Endothelial cell of umbilical vein (primary cell): ENCODE results near the gene SCNN1B. TPM values are rescaled to one million over a fixed set of nuclear protein-coding genes. Genes with fewer than 3 reads are reported as not detected.
"Not testable (repeated sequence)": the region's sequence is repeated elsewhere in the genome, so short reads cannot be mapped to it uniquely, and the experiment has no call there.

Source experiments
- BruUV-seq: library from RNA; stranded (reverse); fragments of 400-500 nt; replicated peaks from 2 replicates; lab custom pipeline; 2021; lab: Mats Ljungman, UMichigan
- CTCF ChIA-PET: fragments of 300-600, 350-600 bp; sonication (Branson Sonifier 250); formaldehyde crosslinking; loops from one replicate; lab custom pipeline; 2021; ENCODE audit warnings: antibody characterized with exemption, inconsistent platforms; lab: Charles Lee
- POLR2A ChIA-PET: fragments of 300-600, 350-600 bp; sonication (Branson Sonifier 250); formaldehyde crosslinking; loops from one replicate; lab custom pipeline; 2021; ENCODE audit warnings: antibody characterized with exemption, inconsistent platforms; lab: Charles Lee
- DNase-seq: peaks from one replicate; pipeline ENCODE4 v3.0.0-alpha.2; 2011; ENCODE audit warnings: low read depth, low spot score
- FAIRE-seq: peaks from 2 replicates; lab custom pipeline; 2011; peaks lifted over from hg19 to GRCh38; lab: Jason Lieb, UNC
- H2AFZ ChIP-seq: 2 replicates; pipeline ENCODE4 v1.6.0; 2012; ENCODE audit warnings: low read depth, low read length, control low read depth, inconsistent platforms
- H3K27ac ChIP-seq: 2 replicates; pipeline ENCODE4 v1.5.1; 2011; ENCODE audit warnings: low read depth, mild to moderate bottlenecking, control low read depth, low read length, moderate library complexity; ENCODE audit not compliant: insufficient read depth
- H3K27me3 ChIP-seq, 2 experiments: 2 replicates each; pipeline versions ENCODE4 v1.6.0 to v1.6.1; 2011; ENCODE audit warnings: low read length in 2 of 2, mixed read lengths in 1 of 2; ENCODE audit not compliant: control insufficient read depth in 2 of 2, insufficient read depth in 2 of 2
- H3K36me3 ChIP-seq, 2 experiments: 2 replicates in 1 of 2; 3 replicates in 1 of 2; pipeline ENCODE4 v1.5.1; 2011; ENCODE audit warnings: low read length in 2 of 2, mild to moderate bottlenecking in 1 of 2, moderate library complexity in 1 of 2; ENCODE audit not compliant: control insufficient read depth in 2 of 2, insufficient read depth in 2 of 2; ENCODE audit errors: extremely low read depth in 1 of 2
- H3K4me1 ChIP-seq: 3 replicates; pipeline ENCODE4 v1.5.1; 2011; ENCODE audit warnings: mild to moderate bottlenecking, low read length; ENCODE audit not compliant: control insufficient read depth, insufficient read depth; ENCODE audit errors: extremely low read depth
- H3K4me2 ChIP-seq: 2 replicates; pipeline ENCODE4 v1.6.1; 2011; ENCODE audit warnings: low read length, control low read depth, mixed read lengths; ENCODE audit not compliant: insufficient read depth
- H3K4me3 ChIP-seq, 3 experiments: fragments of 200-600 bp in 1 of 3; sonication (generic), shearing (Covaris generic) in 1 of 3; replicated peaks in 1 of 3; 2 replicates each; pipeline ENCODE4 v1.5.1; 2011 to 2016; ENCODE audit warnings: control low read depth in 3 of 3, low read length in 3 of 3, mild to moderate bottlenecking in 2 of 3, inconsistent platforms in 1 of 3, low read depth in 1 of 3, moderate library complexity in 1 of 3; ENCODE audit not compliant: insufficient read depth in 1 of 3
- H3K79me2 ChIP-seq: 2 replicates; pipeline ENCODE4 v1.6.0; 2012; ENCODE audit warnings: low read length, inconsistent platforms; ENCODE audit not compliant: control insufficient read depth, insufficient read depth
- H3K9ac ChIP-seq: replicated peaks from 2 replicates; pipeline ENCODE3; 2011; ENCODE audit warnings: low read length, control low read depth; ENCODE audit not compliant: insufficient read depth; ENCODE audit errors: extremely low read depth
- H3K9me1 ChIP-seq: replicated peaks from 3 replicates; pipeline ENCODE4 v1.6.0; 2011; ENCODE audit warnings: mild to moderate bottlenecking, low read length; ENCODE audit not compliant: control insufficient read depth, insufficient read depth; ENCODE audit errors: extremely low read depth
- H3K9me3 ChIP-seq: replicated peaks from 2 replicates; pipeline ENCODE4 v1.5.1; 2012; ENCODE audit warnings: low read length, inconsistent platforms; ENCODE audit not compliant: control insufficient read depth, insufficient read depth
- H4K20me1 ChIP-seq: replicated peaks from 2 replicates; pipeline ENCODE3; 2011; ENCODE audit warnings: mild to moderate bottlenecking, low read length; ENCODE audit not compliant: control insufficient read depth, insufficient read depth; ENCODE audit errors: extremely low read depth
- EZH2 ChIP-seq: IDR thresholded peaks from 2 replicates; pipeline ENCODE4 v1.6.1; 2012; ENCODE audit warnings: borderline replicate concordance, low read depth, mild to moderate bottlenecking, moderate library complexity, low read length, inconsistent platforms; ENCODE audit not compliant: severe bottlenecking
- FOS ChIP-seq: IDR thresholded peaks from 2 replicates; pipeline ENCODE4 v1.6.1; 2011; ENCODE audit warnings: mild to moderate bottlenecking, low read length, moderate library complexity, borderline replicate concordance; ENCODE audit not compliant: insufficient read depth
- GATA2 ChIP-seq: IDR thresholded peaks from 2 replicates; pipeline ENCODE4 v1.7.0; 2011; ENCODE audit warnings: low read depth, mild to moderate bottlenecking, moderate library complexity, mixed read lengths, low read length; ENCODE audit not compliant: insufficient read length, insufficient read depth
- JUN ChIP-seq: IDR thresholded peaks from 2 replicates; pipeline ENCODE4 v1.6.1; 2011; ENCODE audit warnings: borderline replicate concordance, low read depth; ENCODE audit not compliant: insufficient read length, insufficient read depth
- MYC ChIP-seq: IDR thresholded peaks from one replicate; pipeline ENCODE4 v1.6.1; 2011; ENCODE audit warnings: mild to moderate bottlenecking, low read depth, low read length
- POLR2A ChIP-seq: IDR thresholded peaks from 2 replicates; pipeline ENCODE4 v1.6.1; 2012; ENCODE audit warnings: low read depth, mild to moderate bottlenecking, control low read depth, low read length
- POLR2AphosphoS5 ChIP-seq: IDR thresholded peaks from 2 replicates; pipeline ENCODE4 v1.6.1; 2012; ENCODE audit warnings: low read depth, mild to moderate bottlenecking, control low read depth, low read length, moderate library complexity; ENCODE audit not compliant: insufficient read depth
- dilution Hi-C: fragments of 300-500 bp; cut with MboI; formaldehyde crosslinking; loops from one replicate; pipeline ENCODE4 v1.15.0; 2019; ENCODE audit warnings: low sequenced_read_pairs; ENCODE audit not compliant: extremely low pct_ligation_motif_present
- intact Hi-C: fragments of 100-400 bp; cut with micrococcal nuclease; formaldehyde crosslinking; loops from one replicate; pipeline ENCODE4 v1.10.0; 2022
- polyA plus RNA-seq, 4 experiments: library from polyadenylated mRNA; depleted of rRNA in 3 of 4; stranded (reverse) in 3 of 4; unstranded in 1 of 4; fragments of >200 nt; gene quantifications; 2 replicates each; pipeline versions ENCODE4 v1.2.1 to v1.2.3, GENCODE V29; 2011 to 2012; ENCODE audit warnings: missing spikeins in 1 of 4
- total RNA-seq: library from RNA; stranded (reverse); gene quantifications from 2 replicates; pipeline ENCODE4 v1.2.3, GENCODE V29; 2021
- TF ChIP-seq, protein P1 (sequence below): IDR thresholded peaks from 2 replicates; pipeline ENCODE4 v1.6.1; 2011; ENCODE audit not compliant: insufficient read depth, insufficient read length
- TF ChIP-seq, protein P2 (sequence below), 2 donors: IDR thresholded peaks; 1 replicate in 1 of 2; 2 replicates in 1 of 2; pipeline ENCODE4 v1.5.1; 2011; ENCODE audit warnings: low read length in 2 of 2, mild to moderate bottlenecking in 2 of 2, moderate library complexity in 2 of 2, control low read depth in 1 of 2, inconsistent platforms in 1 of 2, low read depth in 1 of 2; ENCODE audit not compliant: insufficient read depth in 1 of 2; ENCODE audit errors: extremely low read depth in 1 of 2

Gene SCNN1B
- total and polyA plus RNA-seq, 2 donors (not counting 3 experiments of a cell fraction or from before 2014, with no cell fraction given): not detected

DNA sequence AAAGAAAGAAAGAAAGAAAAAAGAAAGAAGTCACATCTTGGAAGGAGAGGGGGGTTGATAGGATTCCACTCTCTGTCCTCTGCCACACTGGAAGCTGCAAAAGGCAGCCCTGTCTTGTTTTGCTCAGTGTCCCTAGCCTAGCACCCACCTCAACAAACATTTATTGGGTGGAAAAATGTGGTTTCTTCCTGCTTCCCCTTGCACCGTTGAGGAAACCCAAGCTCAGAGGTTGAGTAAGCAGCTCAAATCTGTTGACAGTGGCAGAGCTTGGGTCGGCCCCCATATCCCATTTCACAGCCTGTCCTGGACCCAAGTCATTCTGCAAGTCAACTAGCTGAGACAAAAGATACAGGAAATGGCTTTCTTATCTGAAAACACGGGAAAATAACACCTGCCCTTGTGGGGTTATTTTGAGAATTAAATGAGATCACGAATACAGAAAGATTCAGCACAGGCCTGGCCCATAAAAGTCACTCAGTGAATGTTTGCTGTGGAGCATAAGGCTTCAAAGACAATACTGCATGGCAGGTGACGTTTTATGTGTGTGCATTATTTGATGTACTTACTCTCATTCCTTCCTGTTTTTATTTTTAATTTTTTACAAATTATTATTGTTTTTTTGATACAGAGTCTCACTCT is 63.6 kb downstream of the SCNN1B start:
- no peaks in the 10 kb centered on the region for H3K9me3 ChIP-seq
- H3K27ac ChIP-seq: no peak overlapping the region
- H3K79me2 ChIP-seq: no peaks in the 10 kb centered on the region
- H3K4me3 ChIP-seq: no peak overlapping the region
- no peaks in the 10 kb centered on the region for H3K27me3 ChIP-seq
- peak; percentile 85 for DNase-seq
- H3K9me1 ChIP-seq: no peaks in the 10 kb centered on the region
- dilution Hi-C loops: no loop called here
- CTCF ChIA-PET: interaction anchor here (0.7 kb wide), 1 partner anchor 68 kb away, joined by 3 read pairs; no protein-coding TSS in a partner anchor
- POLR2A ChIA-PET: interaction anchor here (0.6 kb wide), 1 partner anchor 74 kb away, joined by 3 read pairs; no protein-coding TSS in a partner anchor
- intact Hi-C loops: loop anchor here (1.0 kb wide), 1 partner anchor 58 kb away; no protein-coding TSS in a partner anchor
- H3K4me1 ChIP-seq: peaks cover 4% of the 10 kb centered on the region
- no peaks in the 10 kb centered on the region for H4K20me1 ChIP-seq
- no peak overlapping the region for H3K4me2 ChIP-seq
- FAIRE-seq: peak; percentile 74
- H3K36me3 ChIP-seq: no peaks in the 10 kb centered on the region
- no peak overlapping the region for H2AFZ ChIP-seq
- TF ChIP-seq EZH2 (no peak), POLR2AphosphoS5 (no peak), GATA2 (no peak), POLR2A (no peak), FOS (no peak), MYC (no peak), JUN (no peak)
- TF ChIP-seq, protein P1, sequence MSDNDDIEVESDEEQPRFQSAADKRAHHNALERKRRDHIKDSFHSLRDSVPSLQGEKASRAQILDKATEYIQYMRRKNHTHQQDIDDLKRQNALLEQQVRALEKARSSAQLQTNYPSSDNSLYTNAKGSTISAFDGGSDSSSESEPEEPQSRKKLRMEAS: no peak
- TF ChIP-seq, protein P2, sequence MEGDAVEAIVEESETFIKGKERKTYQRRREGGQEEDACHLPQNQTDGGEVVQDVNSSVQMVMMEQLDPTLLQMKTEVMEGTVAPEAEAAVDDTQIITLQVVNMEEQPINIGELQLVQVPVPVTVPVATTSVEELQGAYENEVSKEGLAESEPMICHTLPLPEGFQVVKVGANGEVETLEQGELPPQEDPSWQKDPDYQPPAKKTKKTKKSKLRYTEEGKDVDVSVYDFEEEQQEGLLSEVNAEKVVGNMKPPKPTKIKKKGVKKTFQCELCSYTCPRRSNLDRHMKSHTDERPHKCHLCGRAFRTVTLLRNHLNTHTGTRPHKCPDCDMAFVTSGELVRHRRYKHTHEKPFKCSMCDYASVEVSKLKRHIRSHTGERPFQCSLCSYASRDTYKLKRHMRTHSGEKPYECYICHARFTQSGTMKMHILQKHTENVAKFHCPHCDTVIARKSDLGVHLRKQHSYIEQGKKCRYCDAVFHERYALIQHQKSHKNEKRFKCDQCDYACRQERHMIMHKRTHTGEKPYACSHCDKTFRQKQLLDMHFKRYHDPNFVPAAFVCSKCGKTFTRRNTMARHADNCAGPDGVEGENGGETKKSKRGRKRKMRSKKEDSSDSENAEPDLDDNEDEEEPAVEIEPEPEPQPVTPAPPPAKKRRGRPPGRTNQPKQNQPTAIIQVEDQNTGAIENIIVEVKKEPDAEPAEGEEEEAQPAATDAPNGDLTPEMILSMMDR (IDR thresholded peaks at IDR 0.05; ENCODE audit: extremely low read depth in 1 of 2, insufficient read depth in 1 of 2, low read depth in 1 of 2, low read length in 2 of 2): no peak
- BruUV-seq: no TSS peak
- H3K9ac ChIP-seq: no peak overlapping the region

DNA sequence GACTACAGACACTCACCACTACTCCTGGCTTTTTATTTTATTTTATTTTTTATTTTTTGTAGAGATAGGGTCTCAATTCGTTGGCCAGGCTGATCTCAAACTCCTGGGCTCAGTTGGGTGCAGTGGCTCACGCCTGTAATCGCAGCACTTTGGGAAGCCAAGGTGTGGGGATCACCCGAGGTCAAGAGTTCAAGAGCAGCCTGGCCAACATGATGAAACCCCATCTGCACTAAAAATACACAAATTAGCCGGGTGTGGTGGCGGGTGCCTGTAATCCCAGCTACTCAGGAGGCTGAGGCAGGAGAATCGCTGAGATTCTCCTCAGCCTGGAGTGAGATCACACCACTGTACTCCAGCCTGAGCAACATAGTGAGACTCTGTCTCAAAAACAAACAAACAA is 64.2 kb downstream of the SCNN1B start:
- FAIRE-seq, intact Hi-C loops, H3K4me1 ChIP-seq, H3K27me3 ChIP-seq, dilution Hi-C loops, H3K27ac ChIP-seq, H3K36me3 ChIP-seq, H4K20me1 ChIP-seq, H3K9me1 ChIP-seq, H3K4me2 ChIP-seq, BruUV-seq, H3K4me3 ChIP-seq, H3K9me3 ChIP-seq, CTCF ChIA-PET, H2AFZ ChIP-seq, DNase-seq, H3K9ac ChIP-seq, POLR2A ChIA-PET, H3K79me2 ChIP-seq: not testable (repeated sequence)
